IPS-NIHi7 (cell line): ENCODE measurements around the gene ARHGAP18.
A peak's percentile ranks its signal among the peaks of the same experiment; 100 is the strongest.

Experiments used
- DNase-seq: peaks from one replicate; pipeline ENCODE4 v3.0.0; 2012; ENCODE audit warnings: mixed read lengths; ENCODE audit errors: extremely low spot score

Gene ARHGAP18

DNA sequence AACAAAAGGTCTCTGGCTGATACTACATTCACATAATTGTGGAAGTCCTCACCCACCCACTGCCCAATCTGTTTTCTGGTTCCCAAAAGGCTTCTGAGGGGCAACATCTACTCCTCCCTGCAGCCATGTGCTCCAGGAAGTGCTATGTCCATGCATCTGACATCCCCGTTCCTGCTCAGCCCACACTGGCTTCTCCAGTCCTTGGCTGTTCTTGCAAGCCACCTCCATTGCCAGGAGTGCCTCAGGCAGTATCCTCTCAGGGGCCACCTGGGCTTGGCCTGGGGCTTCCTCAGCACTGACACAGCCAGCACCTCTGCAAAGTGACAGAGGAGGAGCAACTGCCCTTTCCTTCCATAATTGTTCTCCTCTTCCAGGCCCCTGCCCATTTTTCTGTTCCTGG is 18.3 kb downstream of the ARHGAP18 start:
- DNase-seq, result peak; percentile 20

GRCh38 chr6:129691043-129691640 is 18.8 kb downstream of the ARHGAP18 start:
- no peak for DNase-seq

DNA sequence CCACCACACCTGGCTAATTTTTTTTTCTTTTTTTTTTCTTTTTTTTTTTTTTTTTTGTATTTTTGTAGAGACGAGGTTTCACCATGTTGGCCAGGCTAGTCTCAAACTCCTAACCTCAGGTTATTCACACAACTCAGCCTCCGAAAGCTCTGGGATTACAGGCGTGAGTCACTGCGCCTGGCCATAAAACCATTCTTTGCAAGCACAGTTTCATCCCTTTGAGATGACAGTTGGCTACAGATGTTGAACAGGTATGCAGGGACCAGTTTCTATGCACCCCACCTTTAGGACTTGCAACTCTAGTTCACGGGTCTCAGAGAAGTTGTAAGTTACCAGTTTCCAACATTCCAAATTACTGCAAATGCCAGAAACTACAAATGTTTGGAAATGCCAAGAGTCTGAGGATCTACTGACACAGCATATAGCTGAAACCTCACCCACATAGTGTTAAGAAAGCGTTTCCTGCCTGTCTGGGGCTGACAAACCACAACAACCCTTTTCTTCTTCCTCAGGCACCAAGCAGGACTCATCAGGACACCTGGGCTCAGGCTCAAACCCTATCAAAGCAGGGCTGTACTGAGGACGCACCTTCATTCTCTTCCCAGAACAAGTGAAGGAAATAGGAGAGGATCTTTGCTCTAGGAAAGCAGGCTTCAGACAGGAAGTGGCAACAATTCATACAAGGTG is 22.9 kb downstream of the ARHGAP18 start:
- DNase-seq, result no peak

GRCh38 chr6:129685662-129686031 is 24.3 kb downstream of the ARHGAP18 start:
- no peak for DNase-seq

DNA sequence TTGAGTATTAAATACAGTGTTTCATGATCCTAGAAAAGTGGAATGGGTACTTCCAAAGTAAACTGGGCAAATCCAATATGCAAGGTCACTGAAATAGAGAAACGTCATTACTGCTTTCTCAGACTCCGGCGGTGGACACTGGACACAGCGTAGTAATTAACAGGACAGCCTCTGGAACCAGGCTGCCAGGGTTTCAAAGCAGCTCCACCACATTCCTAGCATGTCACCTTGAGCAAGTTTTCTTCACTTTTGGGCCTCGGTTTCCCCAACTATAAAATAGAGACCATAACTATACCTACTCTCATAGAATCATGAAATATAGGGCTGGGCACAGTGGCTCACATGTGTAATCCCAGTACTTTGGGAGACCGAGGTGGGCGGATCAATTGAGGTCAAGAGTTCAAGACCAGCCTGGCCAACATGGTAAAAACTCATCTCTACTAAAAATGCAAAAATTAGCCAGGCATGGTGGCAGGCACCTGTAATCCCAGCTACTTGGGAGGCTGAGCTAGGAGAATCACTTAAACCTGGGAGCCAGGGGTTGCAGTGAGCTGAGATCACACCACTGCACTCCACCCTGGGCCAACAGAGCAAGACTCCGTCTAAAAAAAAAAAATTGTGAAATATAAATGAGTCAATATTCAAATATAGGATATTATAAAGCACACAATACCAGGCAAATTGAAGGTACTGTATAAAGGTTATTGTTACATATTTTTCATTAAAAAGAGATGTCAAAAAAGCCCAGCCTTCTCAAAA is 24.9 kb downstream of the ARHGAP18 start:
- DNase-seq, result no peak

GRCh38 chr6:129684323-129684884 is 25.6 kb downstream of the ARHGAP18 start:
- DNase-seq, result no peak

DNA sequence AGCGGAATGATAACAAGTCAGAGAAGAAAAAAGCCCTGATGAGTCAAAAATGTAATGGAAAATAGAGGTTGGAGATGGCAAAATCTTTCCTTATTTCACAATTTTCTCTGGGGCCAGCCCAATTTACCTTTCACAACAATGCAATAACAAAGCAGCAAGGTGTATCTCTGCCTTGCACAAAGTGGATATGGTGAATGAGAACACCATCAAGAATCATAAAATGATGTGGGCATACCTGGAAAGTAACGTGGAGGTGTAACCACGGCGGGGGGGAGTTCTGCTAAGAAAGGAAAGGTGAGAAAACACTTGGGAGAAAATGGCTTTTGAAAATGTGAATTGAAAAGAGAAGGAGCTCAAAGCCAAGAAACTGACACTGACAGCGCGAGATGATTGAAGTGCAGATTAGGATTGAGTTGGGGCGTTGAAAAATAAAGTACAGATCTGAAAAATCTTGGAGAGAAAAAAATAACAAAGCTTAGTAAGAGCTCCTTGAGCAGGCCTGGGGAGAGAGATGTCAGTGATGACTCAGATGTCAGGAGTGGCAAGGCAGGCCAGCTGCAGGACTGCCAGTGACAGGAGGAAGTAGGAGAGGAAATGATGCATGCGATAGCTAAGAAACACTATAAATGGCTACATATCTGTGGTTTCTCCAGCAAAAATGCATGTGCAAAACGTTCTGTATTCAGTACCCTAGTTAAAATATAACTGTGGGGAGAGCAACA is 26.2 kb downstream of the ARHGAP18 start:
- peak; percentile 62 for DNase-seq

GRCh38 chr6:129681913-129682205 is 28.1 kb downstream of the ARHGAP18 start:
- DNase-seq, result no peak

DNA sequence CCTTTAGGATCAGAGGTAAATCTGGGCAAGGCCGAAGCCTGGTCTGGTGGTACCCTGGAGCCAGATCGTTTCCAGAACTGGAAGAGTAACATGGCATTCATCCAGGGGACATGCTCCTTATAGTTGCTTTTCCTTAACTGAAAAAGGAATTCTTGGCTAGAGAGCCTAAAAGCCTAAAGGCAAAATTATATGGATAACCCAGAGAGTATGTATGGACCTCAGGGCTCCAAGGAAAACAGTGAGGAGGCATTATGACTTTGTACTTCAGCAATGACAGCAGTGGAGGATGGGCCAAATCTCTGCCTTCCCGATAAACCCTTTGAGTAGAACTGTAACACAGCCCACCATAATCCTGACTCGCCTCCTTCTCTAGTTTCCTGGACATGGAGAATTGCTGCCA is 29.3 kb downstream of the ARHGAP18 start:
- no peak for DNase-seq

DNA sequence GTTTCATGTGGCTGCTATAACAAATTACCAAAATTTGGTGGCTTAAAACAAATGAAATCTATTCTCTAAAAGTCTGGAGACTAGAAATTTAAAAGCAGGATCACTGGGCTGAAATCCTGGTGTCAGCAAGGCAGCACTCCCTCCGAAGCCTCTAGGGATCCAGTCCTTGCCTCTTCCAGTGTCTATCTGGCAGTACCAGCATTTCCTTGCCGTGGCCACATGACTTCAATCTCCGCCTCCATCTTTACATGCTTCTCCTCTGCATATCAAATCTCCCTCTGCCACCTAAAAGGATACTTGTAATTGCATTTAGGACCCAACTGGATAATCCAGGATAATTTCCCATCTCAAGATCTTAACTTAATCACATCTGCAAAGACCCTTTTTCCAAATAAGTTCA is 30.2 kb downstream of the ARHGAP18 start:
- no peak for DNase-seq

DNA sequence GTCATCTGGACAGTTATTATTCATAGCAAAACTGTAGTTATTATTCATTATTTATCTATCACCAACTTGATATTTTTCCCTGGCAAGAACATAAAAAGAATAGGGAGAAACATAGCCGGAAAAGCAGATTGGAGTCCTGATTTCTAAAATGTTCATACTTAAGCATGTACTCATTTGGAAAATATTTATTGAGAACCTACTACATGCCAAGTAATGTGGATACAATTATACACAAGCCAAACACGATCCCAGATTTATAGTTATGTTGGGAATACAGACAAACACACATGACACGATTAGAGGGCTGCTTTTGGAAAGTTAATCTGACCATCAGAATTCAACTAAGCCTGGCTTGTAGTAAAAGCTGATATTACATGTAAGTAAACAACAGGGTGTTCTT is 30.7 kb downstream of the ARHGAP18 start:
- no peak for DNase-seq

DNA sequence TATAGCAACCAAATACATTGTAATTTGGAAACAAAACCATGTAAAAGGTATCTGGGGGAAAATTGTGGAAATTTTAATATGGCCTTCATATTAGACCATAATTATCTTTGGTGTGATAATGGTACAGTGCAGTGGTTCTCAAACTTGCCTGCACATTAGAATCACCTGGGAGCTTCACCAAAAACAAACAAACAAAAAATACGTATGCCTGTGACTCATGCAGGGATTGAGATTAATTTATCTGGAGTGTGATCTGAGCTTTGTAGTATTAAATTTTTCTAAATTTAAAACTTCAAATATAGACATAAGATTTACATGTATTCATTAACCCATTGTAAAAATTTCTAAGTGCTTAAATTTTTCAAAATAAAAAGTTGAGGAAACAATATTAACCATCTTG is 31.5 kb downstream of the ARHGAP18 start:
- DNase-seq, result no peak

- DNase-seq, result no peak
Measured at GRCh38 chr6:129677620-129678325, 32.2 kb downstream of the ARHGAP18 start.

GRCh38 chr6:129675669-129676472 is 34.1 kb downstream of the ARHGAP18 start:
- DNase-seq, result no peak

DNA sequence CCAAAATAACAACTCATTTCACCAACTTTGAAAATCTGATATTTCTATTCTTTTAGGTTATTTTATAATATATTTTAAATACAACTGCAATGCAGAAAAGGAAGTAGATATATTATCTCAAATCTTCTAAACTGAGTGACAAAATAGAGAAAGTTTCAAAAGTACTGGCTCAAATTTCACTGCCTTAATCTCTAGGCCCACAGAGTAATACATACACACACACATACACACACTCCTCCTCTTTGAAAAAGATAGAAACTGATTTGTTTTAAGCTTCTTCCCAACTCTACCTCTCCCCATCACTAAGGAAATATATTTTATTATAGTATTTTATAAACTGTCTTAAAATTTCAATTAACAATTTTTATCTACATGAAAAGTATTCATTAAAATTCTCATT is 36.2 kb downstream of the ARHGAP18 start:
- DNase-seq, result no peak

- no peak for DNase-seq
Measured at GRCh38 chr6:129672881-129673631, 36.9 kb downstream of the ARHGAP18 start.

DNA sequence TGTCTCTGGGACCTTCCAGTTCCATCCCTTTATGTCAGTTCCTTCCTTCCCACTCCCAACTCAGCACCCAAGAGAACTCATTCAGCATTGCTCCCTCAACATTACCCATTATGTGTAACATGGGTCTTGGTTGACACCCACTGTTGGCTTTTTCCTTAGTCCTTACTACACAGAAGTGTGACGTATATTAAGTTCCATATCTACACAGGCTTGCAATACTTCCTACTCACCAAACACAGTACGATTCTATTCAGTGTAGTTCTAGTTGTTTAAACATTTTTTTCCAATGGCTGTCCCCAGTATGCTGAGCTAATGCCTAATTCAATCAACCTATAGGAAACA is 37.7 kb downstream of the ARHGAP18 start:
- DNase-seq, result no peak

DNA sequence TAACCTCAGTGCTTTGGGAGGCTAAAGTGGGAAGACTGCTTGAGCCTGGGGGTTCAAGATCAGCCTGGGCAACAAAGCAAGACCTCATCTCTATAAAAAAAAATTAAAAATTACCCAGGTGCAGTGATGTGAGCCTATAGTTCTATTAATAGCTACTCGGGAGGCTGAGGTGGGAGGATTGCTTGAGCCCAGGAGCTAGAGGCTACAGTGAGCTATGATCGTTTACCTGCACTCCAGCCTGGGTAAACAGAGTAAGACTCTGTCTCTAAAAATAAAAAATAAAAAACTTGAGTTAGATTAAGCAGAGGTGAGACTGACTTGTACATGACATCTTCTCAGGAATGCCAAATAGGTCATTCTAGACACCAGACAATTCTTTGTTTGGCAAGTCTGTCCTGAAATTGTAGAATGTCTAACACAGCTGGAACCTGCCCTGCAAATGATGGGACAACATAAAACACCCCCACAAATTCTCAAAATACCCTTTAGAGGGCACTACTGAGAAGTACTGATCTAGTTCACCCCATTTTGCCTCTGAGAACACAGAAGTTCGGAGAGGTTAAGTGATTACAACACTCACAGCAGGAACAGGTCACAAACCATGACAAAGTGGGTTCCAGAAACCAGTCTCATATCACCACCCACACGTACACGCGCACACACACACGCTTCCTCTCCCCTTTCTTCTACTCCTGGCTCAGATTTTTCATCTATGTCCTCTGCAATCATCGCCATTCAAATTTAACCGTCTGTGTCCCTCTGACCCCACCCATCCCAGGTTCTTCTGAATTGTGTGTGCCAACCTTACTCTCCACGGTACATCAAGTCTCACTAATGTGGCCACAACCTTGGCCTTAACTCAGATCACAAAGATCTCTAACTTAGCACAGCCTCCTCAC is 38.3 kb downstream of the ARHGAP18 start:
- DNase-seq, result peak; percentile 40

DNA sequence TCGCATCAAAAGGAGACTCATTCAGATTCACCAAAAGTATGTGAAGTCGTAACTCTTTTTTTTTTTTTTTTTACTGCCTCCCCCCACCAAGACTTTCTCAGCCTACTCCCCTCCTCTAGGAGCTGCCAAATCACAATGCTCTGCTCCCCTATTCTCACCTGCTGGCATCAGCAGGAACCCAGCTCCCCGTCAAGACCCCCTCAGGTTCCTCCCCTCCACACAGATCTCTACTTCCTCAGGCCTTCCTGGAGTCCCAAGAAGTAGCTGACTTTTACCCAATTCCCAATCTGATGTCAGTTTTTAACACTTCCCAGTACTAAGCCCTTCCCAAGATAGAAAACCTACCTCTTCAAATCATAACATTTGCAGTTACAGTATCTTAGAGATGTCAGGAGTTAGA is 39.3 kb downstream of the ARHGAP18 start:
- DNase-seq, result no peak
